Inflammatory macrophage treated with lipopolysaccharide for 4 hours (primary cell): Measurements from ENCODE around the gene EML1.

Experiments used
- DNase-seq: peaks from one replicate; pipeline ENCODE4 v3.0.0-alpha.2; 2020

The EML1 gene

DNA sequence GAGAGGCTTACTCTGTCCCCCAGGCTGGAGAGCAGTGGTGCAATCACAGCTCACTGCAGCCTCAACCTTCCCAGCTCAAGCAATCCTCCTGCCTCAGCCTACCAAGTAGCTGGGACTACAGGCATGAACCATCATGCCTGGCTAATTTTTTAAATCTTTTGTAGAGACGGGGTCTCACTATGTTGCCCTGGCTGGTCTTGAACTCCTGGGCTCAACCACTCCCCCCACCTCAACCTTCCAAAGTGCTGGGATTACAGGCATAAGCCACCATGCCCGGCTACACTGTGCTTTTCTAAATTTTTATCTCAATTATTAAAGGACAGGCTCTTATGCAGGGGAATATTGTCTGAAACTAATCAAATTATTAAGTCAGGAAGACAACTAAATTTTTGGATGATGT lies 44.6 kb downstream of the EML1 start:
- DNase-seq: no peak

DNA sequence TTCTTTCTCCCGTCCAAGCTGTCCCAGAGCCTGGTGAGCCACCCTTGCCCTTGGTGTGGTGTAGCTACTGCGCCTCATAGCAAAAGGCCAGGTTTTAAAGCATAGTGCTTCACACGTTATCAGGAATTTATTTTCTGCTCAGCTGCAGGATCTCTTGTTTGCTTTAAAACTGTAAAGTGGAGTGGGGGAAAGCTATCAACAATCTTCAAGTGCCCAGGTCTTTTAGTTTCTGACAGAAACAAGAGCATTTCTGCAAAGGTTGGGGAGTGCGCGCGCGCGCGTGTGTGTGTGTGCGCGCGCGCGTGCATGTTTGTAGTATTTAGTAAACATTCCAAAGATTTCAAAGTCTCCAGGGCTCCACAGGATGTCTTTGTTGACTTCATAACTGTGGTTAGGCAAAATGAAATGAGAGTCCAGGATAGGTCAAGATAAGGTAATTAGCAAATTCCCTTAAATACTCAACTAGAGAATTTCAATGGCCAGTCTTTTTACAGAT lies 45.5 kb downstream of the EML1 start:
- no peak for DNase-seq

GRCh38 chr14:99839696-99840095 lies 46.5 kb downstream of the EML1 start:
- DNase-seq: no peak

DNA sequence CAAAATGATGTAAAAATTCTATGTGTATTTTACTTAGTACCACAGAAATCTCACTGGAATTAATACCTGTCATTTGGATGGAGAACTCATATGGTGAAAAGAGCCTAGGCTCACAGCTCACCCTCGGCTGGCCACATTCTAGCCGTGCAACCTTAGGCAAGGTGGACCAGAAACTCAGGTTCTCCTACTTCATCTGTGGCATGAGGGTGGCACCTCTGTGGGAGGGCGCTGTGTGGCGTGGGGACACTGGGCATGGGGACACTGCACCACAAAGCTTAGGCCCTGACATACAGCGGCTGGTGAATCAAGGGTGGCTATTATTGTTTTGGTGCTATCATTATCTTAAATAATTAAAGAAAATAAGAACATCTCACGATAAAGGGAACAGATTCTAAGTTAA lies 47.1 kb downstream of the EML1 start:
- no peak for DNase-seq

DNA sequence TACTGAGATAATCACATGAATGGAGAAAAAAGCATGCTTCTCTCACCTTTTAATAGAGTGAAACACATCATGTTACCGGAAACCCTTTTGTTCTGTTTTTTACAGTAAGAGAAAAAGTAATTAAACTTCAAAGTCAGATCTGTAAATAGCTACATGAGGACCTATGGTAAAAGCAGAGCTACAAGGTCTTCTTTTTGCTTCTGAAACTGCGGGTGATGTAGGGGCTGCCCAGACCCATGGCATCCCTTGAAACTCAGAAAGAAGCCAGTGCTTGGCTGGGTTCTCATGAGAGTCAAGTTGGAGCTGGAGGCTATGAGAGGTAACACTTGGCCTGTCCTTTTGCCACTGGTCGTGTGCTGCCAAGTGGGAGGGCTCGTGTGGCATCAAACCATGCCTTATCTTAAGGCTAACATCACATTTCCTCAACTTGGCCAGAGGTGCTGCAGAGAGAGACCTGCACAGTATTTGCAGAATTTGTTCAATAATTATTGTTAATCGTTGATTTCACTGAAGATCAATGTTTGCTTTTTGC lies 47.6 kb downstream of the EML1 start:
- DNase-seq: no peak

DNA sequence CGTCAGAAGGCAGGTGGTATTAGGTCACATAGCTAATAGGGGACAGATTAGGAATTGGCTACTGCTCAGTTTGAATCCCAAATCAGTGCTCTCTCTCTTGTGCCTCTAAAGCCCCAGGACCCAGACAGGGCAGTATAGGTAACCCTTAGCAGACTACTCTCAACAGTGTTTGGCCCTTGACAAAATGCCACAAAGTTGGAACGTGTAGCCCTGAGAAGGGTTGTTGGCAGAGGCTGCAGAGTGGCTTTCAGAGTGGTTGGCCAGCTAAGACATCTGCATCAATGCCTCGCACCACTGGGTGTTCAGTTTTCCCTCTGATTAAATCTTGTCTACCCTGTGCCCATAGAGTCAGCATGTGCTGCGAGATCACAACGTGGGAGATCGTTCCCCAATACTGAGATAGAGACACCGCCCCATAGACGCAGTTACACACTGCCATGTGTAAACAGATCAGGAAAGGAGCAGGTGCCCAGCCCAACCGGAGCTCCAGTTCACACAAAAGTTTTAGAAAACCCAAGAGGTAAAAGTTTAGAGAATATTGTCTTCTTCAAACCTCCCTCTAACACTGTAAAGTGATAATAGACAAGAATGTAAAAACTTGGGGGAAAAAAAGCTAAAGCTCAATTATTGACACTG lies 48.3 kb downstream of the EML1 start:
- DNase-seq: no peak

DNA sequence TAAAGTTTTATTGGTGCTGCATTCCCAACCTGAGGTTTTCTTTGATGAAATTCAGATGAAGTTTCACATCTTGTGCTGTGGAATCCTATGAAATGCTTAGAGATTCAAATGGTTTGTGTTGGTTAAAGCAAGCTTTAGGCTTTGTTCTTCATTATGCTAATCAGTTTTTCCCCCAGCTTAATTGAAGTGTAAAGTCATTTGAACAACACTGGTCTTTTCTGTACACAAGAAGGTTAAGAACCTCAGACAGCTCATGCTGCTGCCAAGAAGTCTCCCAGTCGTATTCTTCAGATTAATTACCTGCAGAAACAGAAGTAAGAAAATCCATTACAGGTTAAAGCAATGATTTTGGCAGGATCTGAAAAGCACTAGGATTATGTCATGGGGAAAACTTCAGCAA lies 48.9 kb downstream of the EML1 start:
- no peak for DNase-seq

- DNase-seq: no peak
Observed at GRCh38 chr14:99846808-99847207, 53.6 kb downstream of the EML1 start.

DNA sequence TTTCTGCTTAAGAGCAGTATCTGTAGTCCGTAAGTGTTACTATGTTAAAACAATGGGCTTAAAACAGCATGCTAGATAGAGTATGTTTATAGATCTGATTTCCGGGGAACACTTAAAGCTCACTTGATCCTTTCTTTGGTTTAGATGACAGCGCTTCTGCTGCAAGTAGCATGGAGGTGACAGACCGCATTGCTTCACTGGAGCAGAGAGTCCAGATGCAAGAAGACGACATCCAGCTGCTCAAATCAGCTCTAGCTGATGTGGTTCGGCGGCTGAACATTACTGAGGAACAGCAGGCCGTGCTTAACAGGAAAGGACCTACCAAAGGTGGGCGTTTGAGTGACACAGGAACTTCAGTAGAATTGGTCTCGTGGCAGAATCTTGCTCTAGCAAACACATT lies 57.5 kb downstream of the EML1 start:
- DNase-seq: no peak

GRCh38 chr14:99852578-99852977 lies 59.4 kb downstream of the EML1 start:
- no peak for DNase-seq

- no peak for DNase-seq
Observed at GRCh38 chr14:99853206-99853605, 60.0 kb downstream of the EML1 start.

GRCh38 chr14:99854831-99855230 lies 61.6 kb downstream of the EML1 start:
- no peak for DNase-seq

- DNase-seq: no peak
Observed at GRCh38 chr14:99855271-99855670, 62.1 kb downstream of the EML1 start.

DNA sequence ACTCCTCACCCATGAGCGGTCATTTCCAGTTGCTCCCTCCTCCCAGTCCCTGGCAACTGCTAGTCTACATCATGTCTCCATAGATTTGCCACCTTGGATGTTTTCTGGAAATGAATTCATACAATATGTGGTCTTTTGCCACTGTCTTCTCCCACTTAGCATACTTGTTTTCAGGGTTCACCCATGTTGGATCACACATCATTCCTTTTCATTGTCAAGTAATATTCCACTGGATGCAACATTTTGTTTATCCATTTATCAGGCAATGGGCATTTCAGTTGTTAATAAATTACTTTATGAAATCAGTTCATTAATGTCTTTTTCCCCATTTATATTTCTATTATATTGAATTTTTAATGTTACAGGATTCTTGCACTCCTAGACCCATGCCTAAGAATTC lies 64.3 kb downstream of the EML1 start:
- no peak for DNase-seq

DNA sequence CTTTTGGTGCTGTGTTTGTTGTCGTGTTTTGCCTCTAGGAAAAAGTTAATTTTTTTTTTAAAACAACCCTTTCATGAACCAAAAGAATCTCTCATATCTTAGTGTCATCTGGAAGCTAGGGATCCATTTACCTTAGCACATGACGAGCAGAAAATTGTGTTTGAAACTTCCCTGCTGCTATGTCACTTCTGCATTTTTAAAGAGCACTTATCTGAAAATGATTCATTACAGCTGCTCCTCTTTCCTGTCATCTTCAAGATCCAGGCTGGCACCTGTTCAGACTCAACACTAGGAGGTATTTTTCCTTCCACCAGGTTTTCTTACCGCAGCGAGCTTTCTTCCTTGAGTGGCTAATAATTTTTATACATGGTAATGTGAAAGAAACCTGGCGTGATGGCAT lies 67.0 kb downstream of the EML1 start:
- no peak for DNase-seq

DNA sequence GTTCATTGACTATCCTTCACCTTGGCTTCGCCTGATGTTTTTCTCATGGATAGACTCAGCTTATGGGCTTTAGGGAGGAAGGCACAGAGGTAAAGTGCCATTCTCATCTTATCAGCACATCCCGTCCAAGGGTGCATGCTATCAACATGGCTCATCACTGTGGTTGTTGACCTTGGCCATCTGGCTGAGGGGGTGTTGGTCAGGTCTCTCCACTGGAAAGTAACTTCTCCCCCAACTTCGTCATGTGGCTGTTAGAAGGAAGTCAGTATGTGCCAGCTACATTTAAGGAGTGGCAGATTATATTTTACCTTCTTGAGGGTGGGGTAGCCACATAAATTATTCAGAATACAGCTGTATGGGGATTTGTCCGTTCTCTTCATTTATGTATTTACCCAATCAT lies 68.9 kb downstream of the EML1 start:
- DNase-seq: no peak

- no peak for DNase-seq
Observed at GRCh38 chr14:99863059-99863458, 69.8 kb downstream of the EML1 start.

GRCh38 chr14:99865408-99865807 lies 72.2 kb downstream of the EML1 start:
- DNase-seq: no peak

- no peak for DNase-seq
Observed at GRCh38 chr14:99870617-99871016, 77.4 kb downstream of the EML1 start.

GRCh38 chr14:99871771-99872170 lies 78.6 kb downstream of the EML1 start:
- DNase-seq: no peak

DNA sequence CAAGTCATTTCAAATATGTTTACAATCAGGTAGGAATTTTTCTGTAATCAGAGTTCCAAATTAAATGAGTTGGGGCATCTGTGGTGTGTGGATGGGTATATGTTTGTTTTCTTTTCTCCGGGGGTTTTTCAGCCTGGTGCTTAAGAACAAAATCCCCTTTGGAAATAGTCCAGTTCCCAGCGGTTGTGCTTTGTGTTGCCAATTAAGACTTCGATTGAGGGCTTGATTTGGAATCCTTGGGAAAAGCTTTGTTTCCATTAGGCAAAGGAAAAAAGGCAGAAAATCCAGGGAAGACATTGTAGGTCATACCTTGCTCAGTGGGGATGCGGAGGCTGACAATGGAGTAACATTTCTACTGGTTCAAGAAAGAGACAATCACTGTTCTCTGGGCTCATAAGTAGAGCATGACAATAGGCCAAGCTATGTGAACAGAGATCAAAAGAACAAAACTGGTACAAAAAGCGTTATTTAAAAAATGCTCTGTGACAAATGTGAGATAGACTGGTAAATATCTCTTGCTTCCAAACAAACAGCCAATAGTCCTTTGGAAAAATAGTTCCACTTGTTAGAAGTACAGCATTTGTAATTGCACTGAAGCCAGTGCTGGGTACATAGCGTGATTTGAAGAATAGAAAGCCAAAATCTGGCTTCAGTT lies 79.7 kb downstream of the EML1 start:
- no peak for DNase-seq

DNA sequence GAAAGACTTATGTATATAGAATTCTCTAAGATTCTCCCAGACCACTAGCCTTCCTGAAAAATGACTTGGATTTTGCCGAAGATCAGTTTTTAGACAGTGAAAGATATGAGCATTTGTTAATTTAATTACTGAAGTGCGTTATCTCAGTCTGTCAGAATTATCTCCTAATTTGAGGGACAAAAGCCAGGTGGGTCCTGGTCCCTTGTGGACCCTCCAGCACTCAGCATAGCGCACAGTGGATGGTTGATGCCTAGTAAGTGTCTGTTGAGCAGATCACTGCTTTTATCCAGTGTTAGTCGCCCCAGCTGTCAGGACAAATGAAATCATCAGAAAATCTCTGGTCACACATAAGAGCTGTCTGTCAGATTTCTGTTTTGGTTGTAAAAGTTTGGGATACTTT lies 80.4 kb downstream of the EML1 start:
- no peak for DNase-seq

DNA sequence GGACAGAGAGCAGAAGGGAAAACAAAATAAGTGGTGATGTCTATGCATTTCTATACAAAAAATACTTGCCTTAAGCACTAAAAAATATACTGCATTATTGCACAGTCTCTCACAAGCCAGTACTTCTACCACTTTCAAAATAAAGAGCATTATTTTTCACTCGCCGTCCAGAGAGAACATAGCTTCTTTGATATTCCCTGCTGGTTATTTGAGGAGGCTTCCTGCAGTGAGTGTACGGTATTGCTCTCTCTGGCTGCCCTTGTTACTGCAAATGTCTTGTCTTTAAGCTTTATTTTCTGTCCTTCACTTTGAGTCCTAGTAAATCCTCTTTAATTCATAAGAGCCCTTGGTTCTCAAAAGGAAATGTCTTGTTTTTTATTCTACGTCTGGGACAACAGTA lies 81.1 kb downstream of the EML1 start:
- no peak for DNase-seq

DNA sequence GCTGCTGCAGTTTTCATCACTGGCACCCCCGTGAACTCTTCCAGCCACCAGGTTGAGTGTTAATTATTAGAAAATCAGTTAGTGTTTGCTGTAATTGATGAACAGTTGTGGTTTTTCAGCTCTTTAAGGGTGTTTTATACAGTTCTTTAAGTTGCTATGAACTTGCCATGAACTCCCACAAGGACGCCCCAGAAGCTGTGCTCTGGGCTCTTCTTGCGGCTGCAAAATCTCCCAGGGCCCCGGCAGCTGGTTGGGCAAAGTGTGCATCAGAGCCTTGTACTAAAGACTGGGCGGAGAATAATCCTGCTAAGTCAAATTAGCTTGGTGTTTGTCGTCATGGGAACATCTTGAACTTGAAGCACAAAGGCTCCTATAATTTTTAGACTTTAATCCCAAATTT lies 82.2 kb downstream of the EML1 start:
- DNase-seq: no peak

GRCh38 chr14:99875836-99876235 lies 82.6 kb downstream of the EML1 start:
- no peak for DNase-seq
